Measurements from ENCODE around the gene CPSF3. TPM values are rescaled to one million over a fixed set of nuclear protein-coding genes. Genes with fewer than 3 reads are reported as not detected.

The CPSF3 gene
- total and polyA plus RNA-seq, 11 donors = 12.0 to 27.5 (median 18.3) TPM

GRCh38 chr2:9451231-9451630 is 27.8 kb downstream of the CPSF3 start:
- no peaks in the 10 kb centered on the region for H3K4me1 ChIP-seq
- whole genome bisulfite sequencing, 4 donors = 94 to 100% (median 98%) methylated on average over 1 of the region's 1 CpG
- intact Hi-C loops (cut with DNase I) = no loop called here
- H3K27ac ChIP-seq = no peak overlapping the region
- H3K4me3 ChIP-seq = no peak overlapping the region
- DNase-seq = no peak
- H3K9me3 ChIP-seq = no peaks in the 10 kb centered on the region
- H3K27me3 ChIP-seq = no peaks in the 10 kb centered on the region
- no peak for ATAC-seq
- peaks cover 0 to 92% (median 86%) of the 10 kb centered on the region in 9 donors for H3K36me3 ChIP-seq
- no peak for TF ChIP-seq POLR2A (IDR thresholded peaks at IDR 0.05)
- TF ChIP-seq, protein P1, sequence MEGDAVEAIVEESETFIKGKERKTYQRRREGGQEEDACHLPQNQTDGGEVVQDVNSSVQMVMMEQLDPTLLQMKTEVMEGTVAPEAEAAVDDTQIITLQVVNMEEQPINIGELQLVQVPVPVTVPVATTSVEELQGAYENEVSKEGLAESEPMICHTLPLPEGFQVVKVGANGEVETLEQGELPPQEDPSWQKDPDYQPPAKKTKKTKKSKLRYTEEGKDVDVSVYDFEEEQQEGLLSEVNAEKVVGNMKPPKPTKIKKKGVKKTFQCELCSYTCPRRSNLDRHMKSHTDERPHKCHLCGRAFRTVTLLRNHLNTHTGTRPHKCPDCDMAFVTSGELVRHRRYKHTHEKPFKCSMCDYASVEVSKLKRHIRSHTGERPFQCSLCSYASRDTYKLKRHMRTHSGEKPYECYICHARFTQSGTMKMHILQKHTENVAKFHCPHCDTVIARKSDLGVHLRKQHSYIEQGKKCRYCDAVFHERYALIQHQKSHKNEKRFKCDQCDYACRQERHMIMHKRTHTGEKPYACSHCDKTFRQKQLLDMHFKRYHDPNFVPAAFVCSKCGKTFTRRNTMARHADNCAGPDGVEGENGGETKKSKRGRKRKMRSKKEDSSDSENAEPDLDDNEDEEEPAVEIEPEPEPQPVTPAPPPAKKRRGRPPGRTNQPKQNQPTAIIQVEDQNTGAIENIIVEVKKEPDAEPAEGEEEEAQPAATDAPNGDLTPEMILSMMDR (IDR thresholded peaks at IDR 0.05) = no peak

GRCh38 chr2:9460441-9461017 is 37.1 kb downstream of the CPSF3 start:
- Histone ChIP-seq H3K27ac (no peak overlapping the region), H3K36me3 (peaks cover 0 to 96% (median 67%) of the 10 kb centered on the region in 9 donors), H3K27me3 (no peaks in the 10 kb centered on the region), H3K4me3 (no peak overlapping the region), H3K4me1 (peaks cover 0 to 7% (median 0%) of the 10 kb centered on the region in 12 donors), H3K9me3 (no peaks in the 10 kb centered on the region)
- TF ChIP-seq, protein P1 (IDR thresholded peaks at IDR 0.05) = no peak
- TF ChIP-seq POLR2A (IDR thresholded peaks at IDR 0.05) = no peak
- intact Hi-C loops (cut with DNase I) = no loop called here
- WGBS, 4 donors = 92 to 99% (median 95%) methylated on average over 3 of the region's 3 CpGs
- no peak for ATAC-seq
- DNase-seq = no peak

DNA sequence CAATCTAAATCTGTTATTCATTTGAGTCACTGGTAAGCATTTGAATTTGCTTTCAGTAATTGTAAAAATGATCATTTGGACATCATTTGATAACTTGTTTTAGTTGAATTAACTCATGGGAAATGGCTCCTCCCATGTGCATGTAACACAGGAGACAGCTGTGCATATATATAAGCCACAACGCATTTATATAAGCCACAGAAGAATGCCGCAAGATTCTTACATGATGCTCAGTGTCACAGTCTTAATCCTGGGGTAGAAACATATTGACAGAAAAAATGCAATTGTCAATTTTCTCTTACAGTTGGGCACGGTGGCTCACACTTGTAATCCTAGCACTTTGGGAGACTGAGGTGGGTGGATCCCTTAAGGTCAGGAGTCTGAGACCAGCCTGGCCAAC is 37.6 kb downstream of the CPSF3 start:
- Histone ChIP-seq H3K9me3 (no peaks in the 10 kb centered on the region), H3K36me3 (peaks cover 0 to 95% (median 63%) of the 10 kb centered on the region in 9 donors), H3K27ac (no peak overlapping the region), H3K4me1 (peaks cover 0 to 7% (median 0%) of the 10 kb centered on the region in 12 donors), H3K27me3 (no peaks in the 10 kb centered on the region), H3K4me3 (no peak overlapping the region)
- ATAC-seq (no peak), DNase-seq (no peak)
- TF ChIP-seq POLR2A (IDR thresholded peaks at IDR 0.05) = no peak
- TF ChIP-seq, protein P1 (IDR thresholded peaks at IDR 0.05) = no peak
- intact Hi-C loops (cut with DNase I) = no loop called here
- 91 to 96% (median 94%) methylated on average over 3 of the region's 3 CpGs for WGBS, 4 donors

GRCh38 chr2:9462313-9462712 is 38.9 kb downstream of the CPSF3 start:
- TF ChIP-seq, protein P1 (IDR thresholded peaks at IDR 0.05) = no peak
- TF ChIP-seq POLR2A (IDR thresholded peaks at IDR 0.05) = no peak
- H3K9me3 ChIP-seq = no peaks in the 10 kb centered on the region

More at GRCh38 chr2:9462313-9462712, 38.9 kb downstream of the CPSF3 start:
- WGBS, 4 donors = 75 to 94% (median 88%) methylated on average over 5 of the region's 5 CpGs
- Histone ChIP-seq H3K4me1 (peaks cover 0 to 7% (median 0%) of the 10 kb centered on the region in 12 donors), H3K27me3 (no peaks in the 10 kb centered on the region), H3K36me3 (peaks cover 0 to 84% (median 53%) of the 10 kb centered on the region in 9 donors), H3K4me3 (no peak overlapping the region), H3K27ac (no peak overlapping the region)
- ATAC-seq (no peak), DNase-seq (no peak)
- intact Hi-C loops (cut with DNase I) = no loop called here
